Naive thymus-derived CD8-positive, alpha-beta T cell (primary cell): ENCODE data around the gene RHEB. TPM values are rescaled to one million over a fixed set of nuclear protein-coding genes. Genes with fewer than 3 reads are reported as not detected.
A peak's percentile ranks its signal among the peaks of the same experiment; 100 is the strongest.
"Not testable (repeated sequence)": the region's sequence is repeated elsewhere in the genome, so short reads cannot be mapped to it uniquely, and the experiment has no call there.

Source experiments
- ATAC-seq, 2 donors: fragments of 150-1000 bp; cut with Tn5 transposase in 1 of 2; sonication (Bioruptor Pico), chemical (Tn5 transposase) in 1 of 2; 1 replicate in 1 of 2; 2 replicates in 1 of 2; pipeline ENCODE4 v1.10.0; 2021; ENCODE audit warnings: mild to moderate bottlenecking in 2 of 2, moderate library complexity in 2 of 2
- POLR2A ChIA-PET: fragments of 350-600 bp; sonication (Branson Sonifier 250); formaldehyde crosslinking; loops from one replicate; lab custom pipeline; 2021; ENCODE audit warnings: antibody characterized with exemption; lab: Charles Lee
- DNase-seq, 10 donors: peaks; one replicate each; pipeline versions ENCODE4 v3.0.0 to v3.0.0-alpha.2; 2020 to 2022
- H3K27ac Mint-ChIP-seq, 10 donors: one replicate each; pipeline ENCODE4 v1.8.0; 2020 to 2022; ENCODE audit warnings: mild to moderate bottlenecking in 10 of 10, mixed read lengths in 10 of 10, moderate library complexity in 4 of 10, inconsistent platforms in 1 of 10
- H3K27me3 Mint-ChIP-seq, 5 donors: one replicate each; pipeline ENCODE4 v1.8.0; 2021 to 2022; ENCODE audit warnings: mixed read lengths in 5 of 5
- H3K36me3 Mint-ChIP-seq, 3 donors: one replicate each; pipeline ENCODE4 v1.8.0; 2020 to 2022; ENCODE audit warnings: mixed read lengths in 3 of 3, mild to moderate bottlenecking in 2 of 3, inconsistent platforms in 1 of 3
- H3K4me1 Mint-ChIP-seq, 4 donors: one replicate each; pipeline ENCODE4 v1.8.0; 2021 to 2022; ENCODE audit warnings: mixed read lengths in 4 of 4
- H3K4me3 Mint-ChIP-seq, 10 donors: one replicate each; pipeline ENCODE4 v1.8.0; 2020 to 2022; ENCODE audit warnings: mild to moderate bottlenecking in 10 of 10, mixed read lengths in 10 of 10, moderate library complexity in 6 of 10, inconsistent platforms in 1 of 10
- H3K9me3 Mint-ChIP-seq, 9 donors: one replicate each; pipeline ENCODE4 v1.8.0; 2020 to 2022; ENCODE audit warnings: mixed read lengths in 9 of 9, mild to moderate bottlenecking in 3 of 9, inconsistent platforms in 1 of 9, moderate library complexity in 1 of 9
- polyA plus RNA-seq, 3 donors: library from polyadenylated mRNA; unstranded; fragments of 300-500 nt; fragmentation: Illumina TruSeq; gene quantifications; one replicate each; pipeline ENCODE4 v1.2.3, GENCODE V29; 2021
- total RNA-seq, 8 experiments: library from RNA in 2 of 8; stranded (reverse) in 2 of 8; gene quantifications; one replicate each; pipeline ENCODE4 v1.2.3 and lab custom pipeline; 2021 to 2026

Gene RHEB
- total and polyA plus RNA-seq, 5 experiments from 2014 or later, result 31.2 to 48.8 (median 43.7) TPM

- Mint-ChIP-seq H3K9me3 (peaks cover 0 to 2% (median 0%) of the 10 kb centered on the region in 9 donors), H3K27ac (peak overlapping the region; percentile 70 to 99 (median 96)), H3K27me3 (peaks cover 0 to 4% (median 0%) of the 10 kb centered on the region in 5 donors), H3K36me3 (no peaks in the 10 kb centered on the region), H3K4me3 (peak overlapping the region; percentile 86 to 98 (median 92)), H3K4me1 (peaks cover 21 to 39% (median 32%) of the 10 kb centered on the region in 4 donors)
- ATAC-seq, result peak in 1 of 2 donors; percentile 5
- DNase-seq, result peak in 9 of 10 donors; percentile 18 to 72 (median 36)
- POLR2A ChIA-PET, result interaction anchor here (0.7 to 2.3 kb wide), 6 partner anchors 9 to 507 kb away, joined by 3 to 21 read pairs (median 6); partner anchors contain the start of gene PRKAG2
These were observed 945 bp upstream of the RHEB start for GRCh38 chr7:151520419-151521261.

GRCh38 chr7:151518947-151519764 lies 539 bp downstream of the RHEB start:
- peak; percentile 65 to 67 for ATAC-seq
- H3K4me1 Mint-ChIP-seq, result peaks cover 24 to 51% (median 45%) of the 10 kb centered on the region in 4 donors

GRCh38 chr7:151518105-151518946 lies 1.4 kb downstream of the RHEB start:
- Mint-ChIP-seq H3K27me3 (peaks cover 0 to 4% (median 0%) of the 10 kb centered on the region in 5 donors), H3K36me3 (no peaks in the 10 kb centered on the region), H3K4me3 (peak overlapping the region; percentile 84 to 96 (median 91)), H3K9me3 (peaks cover 0 to 2% (median 0%) of the 10 kb centered on the region in 9 donors), H3K27ac (peak overlapping the region; percentile 82 to 98 (median 91)), H3K4me1 (peaks cover 26 to 59% (median 53%) of the 10 kb centered on the region in 4 donors)
- POLR2A ChIA-PET, result interaction anchor here (0.6 to 2.3 kb wide), 6 partner anchors 7 to 439 kb away, joined by 3 to 7 read pairs (median 4); no protein-coding TSS in a partner anchor
- peak in 1 of 2 donors; percentile 2 for ATAC-seq
- peak; percentile 9 to 63 (median 32) for DNase-seq

More at GRCh38 chr7:151518947-151519764, 539 bp downstream of the RHEB start:
- not testable (repeated sequence) for H3K27me3 Mint-ChIP-seq, H3K36me3 Mint-ChIP-seq, H3K9me3 Mint-ChIP-seq
- Mint-ChIP-seq H3K27ac (peak overlapping the region; percentile 95 to 99 (median 97)), H3K4me3 (peak overlapping the region; percentile 86 to 98 (median 94))
- DNase-seq, result peak in 8 of 10 donors; percentile 37 to 78 (median 52)
- POLR2A ChIA-PET, result interaction anchor here (0.9 to 2.3 kb wide), 8 partner anchors 8 to 509 kb away, joined by 3 to 21 read pairs (median 4); partner anchors contain the start of genes NUB1 and PRKAG2

GRCh38 chr7:151517601-151518104 lies 2.0 kb downstream of the RHEB start:
- H3K9me3 Mint-ChIP-seq, result peaks cover 0 to 2% (median 0%) of the 10 kb centered on the region in 9 donors
- peak overlapping the region; percentile 84 to 96 (median 91) for H3K4me3 Mint-ChIP-seq
- peak overlapping the region; percentile 82 to 98 (median 91) for H3K27ac Mint-ChIP-seq
- H3K36me3 Mint-ChIP-seq, result no peaks in the 10 kb centered on the region
- peaks cover 0 to 3% (median 0%) of the 10 kb centered on the region in 5 donors for H3K27me3 Mint-ChIP-seq
- POLR2A ChIA-PET, result interaction anchor here (0.6 kb wide), 2 partner anchors 44 to 440 kb away, joined by 3 to 4 read pairs; no protein-coding TSS in a partner anchor
- ATAC-seq (no peak), DNase-seq (no peak)
- H3K4me1 Mint-ChIP-seq, result peaks cover 26 to 65% (median 58%) of the 10 kb centered on the region in 4 donors

- ATAC-seq (no peak), DNase-seq (no peak)
- peaks cover 0 to 2% (median 0%) of the 10 kb centered on the region in 9 donors for H3K9me3 Mint-ChIP-seq
- H3K4me1 Mint-ChIP-seq, result peaks cover 34 to 80% (median 78%) of the 10 kb centered on the region in 4 donors
- peak overlapping the region in 5 of 10 donors; percentile 3 to 45 (median 15) for H3K4me3 Mint-ChIP-seq
- no peaks in the 10 kb centered on the region for H3K36me3 Mint-ChIP-seq
- peaks cover 0 to 3% (median 0%) of the 10 kb centered on the region in 5 donors for H3K27me3 Mint-ChIP-seq
- peak overlapping the region in 2 of 10 donors; percentile 2 to 36 for H3K27ac Mint-ChIP-seq
- POLR2A ChIA-PET, result no interaction called here
These were observed 4.5 kb downstream of the RHEB start for GRCh38 chr7:151515276-151515565.

GRCh38 chr7:151514461-151515275 lies 5.0 kb downstream of the RHEB start:
- Mint-ChIP-seq H3K9me3 (peaks cover 0 to under 1% (median 0%) of the 10 kb centered on the region in 9 donors), H3K27ac (peak overlapping the region in 2 of 10 donors; percentile 2 to 36), H3K4me3 (peak overlapping the region in 6 of 10 donors; percentile 3 to 52 (median 28)), H3K4me1 (peaks cover 36 to 82% (median 81%) of the 10 kb centered on the region in 4 donors), H3K27me3 (peaks cover 0 to 1% (median 0%) of the 10 kb centered on the region in 5 donors), H3K36me3 (no peaks in the 10 kb centered on the region)
- POLR2A ChIA-PET, result no interaction called here
- ATAC-seq, result no peak
- no peak for DNase-seq

- Mint-ChIP-seq H3K36me3 (no peaks in the 10 kb centered on the region), H3K4me3 (no peak overlapping the region), H3K9me3 (no peaks in the 10 kb centered on the region), H3K27ac (no peak overlapping the region), H3K27me3 (peaks cover 0 to 1% (median 0%) of the 10 kb centered on the region in 5 donors), H3K4me1 (peaks cover 36 to 89% (median 84%) of the 10 kb centered on the region in 4 donors)
- DNase-seq, result no peak
- no peak for ATAC-seq
- POLR2A ChIA-PET, result no interaction called here
These were observed 6.6 kb downstream of the RHEB start for GRCh38 chr7:151513133-151513532.

- POLR2A ChIA-PET, result no interaction called here
- no peak for ATAC-seq
- H3K27ac Mint-ChIP-seq, result peak overlapping the region in 1 of 10 donors; percentile 44
- H3K36me3 Mint-ChIP-seq, result no peaks in the 10 kb centered on the region
- no peak for DNase-seq
- H3K27me3 Mint-ChIP-seq, result no peaks in the 10 kb centered on the region
- H3K4me3 Mint-ChIP-seq, result peak overlapping the region in 2 of 10 donors; percentile 17 to 19
- no peaks in the 10 kb centered on the region for H3K9me3 Mint-ChIP-seq
- peaks cover 32 to 89% (median 82%) of the 10 kb centered on the region in 4 donors for H3K4me1 Mint-ChIP-seq
These were observed 7.3 kb downstream of the RHEB start for GRCh38 chr7:151512353-151512752.

- no peaks in the 10 kb centered on the region for H3K36me3 Mint-ChIP-seq
- H3K4me1 Mint-ChIP-seq, result peaks cover 30 to 89% (median 82%) of the 10 kb centered on the region in 4 donors
- DNase-seq (no peak), ATAC-seq (no peak)
- POLR2A ChIA-PET, result interaction anchor here (1.1 kb wide), 1 partner anchor 8 kb away, joined by 7 read pairs; the partner anchor contains the start of gene RHEB
- H3K27ac Mint-ChIP-seq, result peak overlapping the region in 1 of 10 donors; percentile 44
- no peaks in the 10 kb centered on the region for H3K27me3 Mint-ChIP-seq
- H3K9me3 Mint-ChIP-seq, result no peaks in the 10 kb centered on the region
- no peak overlapping the region for H3K4me3 Mint-ChIP-seq
These were observed 7.7 kb downstream of the RHEB start for GRCh38 chr7:151511946-151512345.

GRCh38 chr7:151511270-151511669 lies 8.4 kb downstream of the RHEB start:
- Mint-ChIP-seq H3K9me3 (no peaks in the 10 kb centered on the region), H3K27ac (no peak overlapping the region), H3K4me1 (peaks cover 29 to 89% (median 81%) of the 10 kb centered on the region in 4 donors), H3K36me3 (no peaks in the 10 kb centered on the region), H3K4me3 (peak overlapping the region in 1 of 10 donors; percentile 17), H3K27me3 (no peaks in the 10 kb centered on the region)
- no peak for ATAC-seq
- DNase-seq, result no peak
- POLR2A ChIA-PET, result interaction anchor here (1.1 kb wide), 1 partner anchor 8 kb away, joined by 7 read pairs; the partner anchor contains the start of gene RHEB
